WI38 (cell line): ENCODE data around the gene NFIL3.
A peak's percentile ranks its signal among the peaks of the same experiment; 100 is the strongest.
"Not testable (repeated sequence)": the region's sequence is repeated elsewhere in the genome, so short reads cannot be mapped to it uniquely, and the experiment has no call there.

Source experiments
- H3K4me3 ChIP-seq: 2 replicates; pipeline ENCODE4 v1.5.1; 2011; ENCODE audit warnings: low read depth, mild to moderate bottlenecking, control low read depth, low read length
- CTCF ChIP-seq: IDR thresholded peaks from 2 replicates; pipeline ENCODE4 v1.5.1; 2012; ENCODE audit warnings: low read depth, mild to moderate bottlenecking, control low read depth, low read length

The NFIL3 gene

GRCh38 chr9:91378695-91379127 lies 44.9 kb downstream of the NFIL3 start:
- no peak overlapping the region for H3K4me3 ChIP-seq
- TF ChIP-seq CTCF = no peak

- H3K4me3 ChIP-seq = not testable (repeated sequence)
Observed at GRCh38 chr9:91378054-91378453, 45.6 kb downstream of the NFIL3 start.

- no peak for TF ChIP-seq CTCF
- H3K4me3 ChIP-seq = no peak overlapping the region
Observed at GRCh38 chr9:91376239-91376638, 47.4 kb downstream of the NFIL3 start.

- TF ChIP-seq CTCF = no peak
- H3K4me3 ChIP-seq = no peak overlapping the region
Observed at GRCh38 chr9:91374939-91375338, 48.7 kb downstream of the NFIL3 start.

GRCh38 chr9:91371894-91372293 lies 51.7 kb downstream of the NFIL3 start:
- H3K4me3 ChIP-seq = no peak overlapping the region
- TF ChIP-seq CTCF = no peak

GRCh38 chr9:91370006-91370405 lies 53.6 kb downstream of the NFIL3 start:
- not testable (repeated sequence) for H3K4me3 ChIP-seq

GRCh38 chr9:91364702-91365101 lies 58.9 kb downstream of the NFIL3 start:
- no peak overlapping the region for H3K4me3 ChIP-seq
- TF ChIP-seq CTCF = no peak

GRCh38 chr9:91364005-91364404 lies 59.6 kb downstream of the NFIL3 start:
- no peak for TF ChIP-seq CTCF
- H3K4me3 ChIP-seq = no peak overlapping the region

- TF ChIP-seq CTCF = no peak
- peak overlapping the region; percentile 95; the same call in 1 of the 2 replicates for H3K4me3 ChIP-seq
Observed at GRCh38 chr9:91362051-91362611, 61.5 kb downstream of the NFIL3 start.
